ENCODE data around the gene ZNF804A.

- TF ChIP-seq CTCF (IDR thresholded peaks at IDR 0.05) (no peak), EZH2 (IDR thresholded peaks at IDR 0.05) (no peak)
Measured at GRCh38 chr2:184683911-184684310, 85.6 kb downstream of the ZNF804A start.

All from neural progenitor cell (in vitro differentiated cells).